ENCODE measurements around the gene GID8.

The GID8 gene

GRCh38 chr20:62923669-62924441, 14.1 kb upstream of the GID8 start:
- Histone ChIP-seq H3K79me2 (ENCODE audit: control insufficient read depth, low read length) (peaks cover 99% of the 10 kb centered on the region), H3K4me1 (ENCODE audit: control insufficient read depth, low read length) (peaks cover 85% of the 10 kb centered on the region), H3K27ac (ENCODE audit: low read depth, low read length) (no peak overlapping the region), H3F3A (ENCODE audit: control insufficient read depth, insufficient read depth) (peaks cover 19% of the 10 kb centered on the region), H3K4me2 (ENCODE audit: low read length) (peak overlapping the region; percentile 78), H3K36me3 (ENCODE audit: control insufficient read depth, low read length) (peaks cover 35% of the 10 kb centered on the region), H3K27me3 (ENCODE audit: control insufficient read depth, low read length) (no peaks in the 10 kb centered on the region), H3K9me3 (ENCODE audit: control insufficient read depth, insufficient read depth, low read length) (no peaks in the 10 kb centered on the region), H3K4me3 (ENCODE audit: low read length) (peak overlapping the region; percentile 88), H3K9me2 (replicated peaks; ENCODE audit: control insufficient read depth, low read length) (no peaks in the 10 kb centered on the region), H4K20me1 (ENCODE audit: control insufficient read depth, insufficient read depth, low read depth, low read length) (peaks cover 48% of the 10 kb centered on the region)
- TF ChIP-seq CTCF (IDR thresholded peaks at IDR 0.05; ENCODE audit: low read depth, low read length, poor library complexity, severe bottlenecking) (no peak), EZH2phosphoT487 (IDR thresholded peaks at IDR 0.05; ENCODE audit: borderline replicate concordance, low read length) (no peak)

DNA sequence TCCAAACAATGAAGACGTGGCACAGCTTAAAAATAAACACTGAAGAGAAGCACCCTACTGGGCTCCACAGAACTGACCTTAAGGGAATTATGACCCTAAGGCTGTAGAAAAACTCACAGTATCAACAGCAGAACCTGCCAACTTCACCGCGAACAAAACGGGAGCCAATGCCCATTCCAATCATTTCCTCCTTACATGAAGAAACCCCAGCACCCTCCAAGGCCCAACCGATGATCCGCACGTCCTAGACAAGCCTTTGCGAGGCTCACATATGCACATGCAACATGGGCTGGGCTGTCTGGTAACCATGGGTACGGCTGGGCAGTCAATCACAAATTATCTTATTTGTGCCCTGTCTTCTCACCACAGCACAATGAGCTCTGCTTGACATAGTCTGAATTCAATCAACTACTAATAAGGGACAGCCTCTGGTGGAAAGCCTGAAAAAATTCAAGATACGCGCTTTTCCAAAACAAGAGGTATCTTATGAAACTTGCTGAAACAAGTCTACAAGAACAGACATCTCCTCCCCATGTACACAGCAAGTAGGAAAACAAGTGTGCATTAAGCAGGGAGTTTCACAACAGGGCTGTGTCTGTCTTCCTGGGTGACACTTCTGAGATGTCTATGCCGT, 13.4 kb upstream of the GID8 start:
- Histone ChIP-seq H3K27me3 (ENCODE audit: control insufficient read depth, low read length) (no peaks in the 10 kb centered on the region), H3K4me1 (ENCODE audit: control insufficient read depth, low read length) (peaks cover 80% of the 10 kb centered on the region), H3K9me2 (replicated peaks; ENCODE audit: control insufficient read depth, low read length) (no peaks in the 10 kb centered on the region), H3K4me2 (ENCODE audit: low read length) (peak overlapping the region; percentile 78), H3K27ac (ENCODE audit: low read depth, low read length) (no peak overlapping the region), H3K9me3 (ENCODE audit: control insufficient read depth, insufficient read depth, low read length) (no peaks in the 10 kb centered on the region), H3F3A (ENCODE audit: control insufficient read depth, insufficient read depth) (peaks cover 17% of the 10 kb centered on the region), H3K79me2 (ENCODE audit: control insufficient read depth, low read length) (peaks cover 99% of the 10 kb centered on the region), H4K20me1 (ENCODE audit: control insufficient read depth, insufficient read depth, low read depth, low read length) (peaks cover 41% of the 10 kb centered on the region), H3K36me3 (ENCODE audit: control insufficient read depth, low read length) (peaks cover 35% of the 10 kb centered on the region), H3K4me3 (ENCODE audit: low read length) (peak overlapping the region; percentile 88)
- TF ChIP-seq EZH2phosphoT487 (IDR thresholded peaks at IDR 0.05; ENCODE audit: borderline replicate concordance, low read length) (no peak), CTCF (IDR thresholded peaks at IDR 0.05; ENCODE audit: low read depth, low read length, poor library complexity, severe bottlenecking) (no peak)

DNA sequence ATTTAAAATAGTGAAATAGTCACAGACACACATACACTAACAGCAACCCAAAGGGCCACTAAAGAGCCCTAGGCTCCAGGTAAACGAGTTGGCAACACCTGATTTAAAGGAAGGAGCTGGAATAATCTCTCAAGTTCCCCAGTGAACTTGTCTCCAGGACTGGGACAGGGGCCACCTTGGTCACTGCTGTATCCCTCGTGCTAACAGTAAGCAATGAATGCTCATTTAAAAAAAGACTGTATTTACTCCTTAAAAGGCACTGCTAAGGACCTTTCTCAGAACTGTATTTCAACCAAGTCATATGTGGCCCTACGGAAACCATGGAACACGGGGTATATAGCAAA, 12.9 kb upstream of the GID8 start:
- H3K4me2 ChIP-seq (ENCODE audit: low read length) = peak overlapping the region; percentile 78
- peak overlapping the region; percentile 81 for H3K27ac ChIP-seq (ENCODE audit: low read depth, low read length)
- TF ChIP-seq EZH2phosphoT487 (IDR thresholded peaks at IDR 0.05; ENCODE audit: borderline replicate concordance, low read length) (no peak), CTCF (IDR thresholded peaks at IDR 0.05; ENCODE audit: low read depth, low read length, poor library complexity, severe bottlenecking) (no peak)
- H4K20me1 ChIP-seq (ENCODE audit: control insufficient read depth, insufficient read depth, low read depth, low read length) = peaks cover 36% of the 10 kb centered on the region
- H3K9me3 ChIP-seq (ENCODE audit: control insufficient read depth, insufficient read depth, low read length) = no peaks in the 10 kb centered on the region
- H3K9me2 ChIP-seq (replicated peaks; ENCODE audit: control insufficient read depth, low read length) = no peaks in the 10 kb centered on the region
- peaks cover 80% of the 10 kb centered on the region for H3K4me1 ChIP-seq (ENCODE audit: control insufficient read depth, low read length)
- no peaks in the 10 kb centered on the region for H3K27me3 ChIP-seq (ENCODE audit: control insufficient read depth, low read length)
- peak overlapping the region; percentile 88 for H3K4me3 ChIP-seq (ENCODE audit: low read length)
- peaks cover 99% of the 10 kb centered on the region for H3K79me2 ChIP-seq (ENCODE audit: control insufficient read depth, low read length)
- H3F3A ChIP-seq (ENCODE audit: control insufficient read depth, insufficient read depth) = peaks cover 17% of the 10 kb centered on the region
- peaks cover 31% of the 10 kb centered on the region for H3K36me3 ChIP-seq (ENCODE audit: control insufficient read depth, low read length)
